SJSA1 (cell line): Measurements from ENCODE around the gene SPA17. TPM values are rescaled to one million over a fixed set of nuclear protein-coding genes. Genes with fewer than 3 reads are reported as not detected.

Experiments
- DNase-seq, 2 experiments: peaks; one replicate each; pipeline ENCODE4 v3.0.0-alpha.2; 2015 to 2020; ENCODE audit warnings: low spot score in 2 of 2, low read depth in 1 of 2
- H3K27ac ChIP-seq: fragments of 250-450 bp; sonication (Bioruptor Pico); 2 replicates; pipeline ENCODE4 v1.5.1; 2020; ENCODE audit warnings: mild to moderate bottlenecking, moderate library complexity
- H3K27me3 ChIP-seq: fragments of 250-450 bp; sonication (Bioruptor Pico); replicated peaks from 2 replicates; pipeline ENCODE4 v1.5.1; 2020; ENCODE audit warnings: mild to moderate bottlenecking, moderate library complexity
- H3K36me3 ChIP-seq: fragments of 250-450 bp; sonication (Bioruptor Pico); 2 replicates; pipeline ENCODE4 v1.5.1; 2020; ENCODE audit warnings: mild to moderate bottlenecking
- H3K4me1 ChIP-seq: fragments of 250-450 bp; sonication (Bioruptor Pico); replicated peaks from 2 replicates; pipeline ENCODE4 v1.6.1; 2021; ENCODE audit warnings: mild to moderate bottlenecking
- H3K4me3 ChIP-seq: fragments of 250-450 bp; sonication (Bioruptor Pico); 2 replicates; pipeline ENCODE4 v1.5.1; 2020; ENCODE audit warnings: mild to moderate bottlenecking
- H3K9me3 ChIP-seq: fragments of 250-450 bp; sonication (Bioruptor Pico); replicated peaks from 2 replicates; pipeline ENCODE4 v1.5.1; 2020; ENCODE audit warnings: mild to moderate bottlenecking
- total RNA-seq: library from RNA; depleted of rRNA; stranded (reverse); fragments of >200 nt; shearing (Covaris generic); gene quantifications from 2 replicates; pipeline ENCODE4 v1.2.3, GENCODE V29; 2014; rRNA removed

SPA17 gene
- total RNA-seq, 1 experiment from 2014 or later, result 5.5 TPM

GRCh38 chr11:124742555-124742954, 68.9 kb downstream of the SPA17 start:
- no peaks in the 10 kb centered on the region for H3K27me3 ChIP-seq
- peaks cover 13% of the 10 kb centered on the region for H3K4me1 ChIP-seq
- DNase-seq, result no peak
- H3K27ac ChIP-seq, result no peak overlapping the region
- no peaks in the 10 kb centered on the region for H3K36me3 ChIP-seq
- H3K4me3 ChIP-seq, result no peak overlapping the region
- no peaks in the 10 kb centered on the region for H3K9me3 ChIP-seq

- DNase-seq, result no peak
- H3K27ac ChIP-seq, result no peak overlapping the region
- H3K36me3 ChIP-seq, result no peaks in the 10 kb centered on the region
- H3K27me3 ChIP-seq, result no peaks in the 10 kb centered on the region
- peaks cover 15% of the 10 kb centered on the region for H3K4me1 ChIP-seq
- H3K9me3 ChIP-seq, result no peaks in the 10 kb centered on the region
- no peak overlapping the region for H3K4me3 ChIP-seq
These were observed 69.3 kb downstream of the SPA17 start for GRCh38 chr11:124743050-124743449.

GRCh38 chr11:124745270-124745834, 71.6 kb downstream of the SPA17 start:
- Histone ChIP-seq H3K27ac (no peak overlapping the region), H3K36me3 (no peaks in the 10 kb centered on the region), H3K4me3 (no peak overlapping the region), H3K4me1 (peaks cover 23% of the 10 kb centered on the region), H3K9me3 (no peaks in the 10 kb centered on the region), H3K27me3 (no peaks in the 10 kb centered on the region)
- no peak for DNase-seq

GRCh38 chr11:124745835-124746620, 72.3 kb downstream of the SPA17 start:
- Histone ChIP-seq H3K4me1 (peaks cover 23% of the 10 kb centered on the region), H3K27me3 (no peaks in the 10 kb centered on the region), H3K27ac (no peak overlapping the region), H3K9me3 (no peaks in the 10 kb centered on the region), H3K4me3 (no peak overlapping the region), H3K36me3 (no peaks in the 10 kb centered on the region)
- no peak for DNase-seq

GRCh38 chr11:124746621-124747243, 73.0 kb downstream of the SPA17 start:
- Histone ChIP-seq H3K4me3 (peak overlapping the region; percentile 25), H3K27ac (no peak overlapping the region), H3K9me3 (no peaks in the 10 kb centered on the region), H3K4me1 (peaks cover 23% of the 10 kb centered on the region), H3K36me3 (no peaks in the 10 kb centered on the region), H3K27me3 (no peaks in the 10 kb centered on the region)
- peak; percentile 26 to 68 for DNase-seq

Other genes with a start within 250 kb of the SPA17 start
- not detected in 2 replicates for gene OR8B4, start 249.0 kb upstream of the SPA17 start, total RNA-seq
- not detected in 2 replicates for gene OR8B8, start 228.2 kb upstream of the SPA17 start, total RNA-seq
- not detected in 2 replicates for gene OR8B12, start 130.2 kb upstream of the SPA17 start, total RNA-seq
- gene OR8A1, start 103.9 kb upstream of the SPA17 start, total RNA-seq, result not detected in 2 replicates
- gene PANX3, start 62.5 kb upstream of the SPA17 start, total RNA-seq, result not detected in 2 replicates
- 12.4 and 13.5 TPM in 2 replicates for gene TBRG1, start 51.0 kb upstream of the SPA17 start, total RNA-seq
- gene SIAE, start 165 bp upstream of the SPA17 start, total RNA-seq, result 2.8 and 4.7 TPM in 2 replicates
- 2.9 and 5.2 TPM in 2 replicates for gene NRGN, start 66.0 kb downstream of the SPA17 start, total RNA-seq
- gene VSIG2, start 78.4 kb downstream of the SPA17 start, total RNA-seq, result not detected in 2 replicates
- 0.18 TPM in 1 of 2 replicates, not detected in the other for gene ESAM, start 88.4 kb downstream of the SPA17 start, total RNA-seq
- gene MSANTD2, start 126.5 kb downstream of the SPA17 start, total RNA-seq, result 15.3 and 16.3 TPM in 2 replicates
- 4.1 and 8.5 TPM in 2 replicates for gene ROBO3, start 191.5 kb downstream of the SPA17 start, total RNA-seq
- gene ROBO4, start 224.0 kb downstream of the SPA17 start, total RNA-seq, result 0.97 and 2.8 TPM in 2 replicates
- not detected in 2 replicates for gene HEPN1, start 245.3 kb downstream of the SPA17 start, total RNA-seq